ENCODE measurements around the gene EIF2B5. TPM values are rescaled to one million over a fixed set of nuclear protein-coding genes. Genes with fewer than 3 reads are reported as not detected.

The EIF2B5 gene
- total and polyA plus RNA-seq, 9 of the 15 experiments (the other 6 are each of a cell fraction or from before 2014, with no cell fraction given), result 19.1 to 92.4 (median 74.0) TPM

DNA sequence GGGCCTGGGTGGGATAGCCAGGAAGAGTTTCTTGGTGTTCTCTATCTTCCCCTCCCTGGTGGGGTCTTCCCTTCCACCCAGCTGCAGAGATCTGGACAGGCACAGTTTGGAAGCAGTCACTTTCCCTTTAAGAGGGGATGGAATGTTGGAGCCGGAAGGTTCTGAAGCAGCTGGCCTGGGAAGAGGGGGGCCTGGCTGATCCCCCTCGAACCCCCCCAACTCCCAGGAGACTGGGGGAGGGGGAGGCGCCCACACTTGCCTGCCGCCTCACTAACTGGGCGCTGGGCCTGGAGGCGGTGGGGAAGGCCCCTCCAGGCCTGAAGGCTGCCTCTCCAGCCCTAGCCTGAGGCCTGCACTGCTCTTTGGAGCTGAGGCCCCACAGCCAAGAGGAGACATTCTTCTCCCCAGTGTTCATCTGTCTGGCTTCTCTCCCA, 21.4 kb downstream of the EIF2B5 start (continued):
- TF ChIP-seq, protein P1, sequence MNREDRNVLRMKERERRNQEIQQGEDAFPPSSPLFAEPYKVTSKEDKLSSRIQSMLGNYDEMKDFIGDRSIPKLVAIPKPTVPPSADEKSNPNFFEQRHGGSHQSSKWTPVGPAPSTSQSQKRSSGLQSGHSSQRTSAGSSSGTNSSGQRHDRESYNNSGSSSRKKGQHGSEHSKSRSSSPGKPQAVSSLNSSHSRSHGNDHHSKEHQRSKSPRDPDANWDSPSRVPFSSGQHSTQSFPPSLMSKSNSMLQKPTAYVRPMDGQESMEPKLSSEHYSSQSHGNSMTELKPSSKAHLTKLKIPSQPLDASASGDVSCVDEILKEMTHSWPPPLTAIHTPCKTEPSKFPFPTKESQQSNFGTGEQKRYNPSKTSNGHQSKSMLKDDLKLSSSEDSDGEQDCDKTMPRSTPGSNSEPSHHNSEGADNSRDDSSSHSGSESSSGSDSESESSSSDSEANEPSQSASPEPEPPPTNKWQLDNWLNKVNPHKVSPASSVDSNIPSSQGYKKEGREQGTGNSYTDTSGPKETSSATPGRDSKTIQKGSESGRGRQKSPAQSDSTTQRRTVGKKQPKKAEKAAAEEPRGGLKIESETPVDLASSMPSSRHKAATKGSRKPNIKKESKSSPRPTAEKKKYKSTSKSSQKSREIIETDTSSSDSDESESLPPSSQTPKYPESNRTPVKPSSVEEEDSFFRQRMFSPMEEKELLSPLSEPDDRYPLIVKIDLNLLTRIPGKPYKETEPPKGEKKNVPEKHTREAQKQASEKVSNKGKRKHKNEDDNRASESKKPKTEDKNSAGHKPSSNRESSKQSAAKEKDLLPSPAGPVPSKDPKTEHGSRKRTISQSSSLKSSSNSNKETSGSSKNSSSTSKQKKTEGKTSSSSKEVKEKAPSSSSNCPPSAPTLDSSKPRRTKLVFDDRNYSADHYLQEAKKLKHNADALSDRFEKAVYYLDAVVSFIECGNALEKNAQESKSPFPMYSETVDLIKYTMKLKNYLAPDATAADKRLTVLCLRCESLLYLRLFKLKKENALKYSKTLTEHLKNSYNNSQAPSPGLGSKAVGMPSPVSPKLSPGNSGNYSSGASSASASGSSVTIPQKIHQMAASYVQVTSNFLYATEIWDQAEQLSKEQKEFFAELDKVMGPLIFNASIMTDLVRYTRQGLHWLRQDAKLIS (CRISPR knock-in tag; IDR thresholded peaks at IDR 0.05), result 0 out of 2 replicates have a peak, but pooled peaks have one; percentile 13
- no peak for TF ChIP-seq ELF4 (CRISPR knock-in tag; IDR thresholded peaks at IDR 0.05)
- TF ChIP-seq, protein P2, sequence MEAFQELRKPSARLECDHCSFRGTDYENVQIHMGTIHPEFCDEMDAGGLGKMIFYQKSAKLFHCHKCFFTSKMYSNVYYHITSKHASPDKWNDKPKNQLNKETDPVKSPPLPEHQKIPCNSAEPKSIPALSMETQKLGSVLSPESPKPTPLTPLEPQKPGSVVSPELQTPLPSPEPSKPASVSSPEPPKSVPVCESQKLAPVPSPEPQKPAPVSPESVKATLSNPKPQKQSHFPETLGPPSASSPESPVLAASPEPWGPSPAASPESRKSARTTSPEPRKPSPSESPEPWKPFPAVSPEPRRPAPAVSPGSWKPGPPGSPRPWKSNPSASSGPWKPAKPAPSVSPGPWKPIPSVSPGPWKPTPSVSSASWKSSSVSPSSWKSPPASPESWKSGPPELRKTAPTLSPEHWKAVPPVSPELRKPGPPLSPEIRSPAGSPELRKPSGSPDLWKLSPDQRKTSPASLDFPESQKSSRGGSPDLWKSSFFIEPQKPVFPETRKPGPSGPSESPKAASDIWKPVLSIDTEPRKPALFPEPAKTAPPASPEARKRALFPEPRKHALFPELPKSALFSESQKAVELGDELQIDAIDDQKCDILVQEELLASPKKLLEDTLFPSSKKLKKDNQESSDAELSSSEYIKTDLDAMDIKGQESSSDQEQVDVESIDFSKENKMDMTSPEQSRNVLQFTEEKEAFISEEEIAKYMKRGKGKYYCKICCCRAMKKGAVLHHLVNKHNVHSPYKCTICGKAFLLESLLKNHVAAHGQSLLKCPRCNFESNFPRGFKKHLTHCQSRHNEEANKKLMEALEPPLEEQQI (IDR thresholded peaks at IDR 0.05), result no peak
- TF ChIP-seq ESRRA (IDR thresholded peaks at IDR 0.05; ENCODE audit: borderline replicate concordance, low read depth), result no peak
- no peak for TF ChIP-seq CREB1 (IDR thresholded peaks at IDR 0.05)
- TF ChIP-seq CREB1 (CRISPR knock-in tag; IDR thresholded peaks at IDR 0.05), result no peak
- TF ChIP-seq SAP30 (IDR thresholded peaks at IDR 0.05; ENCODE audit: borderline replicate concordance, insufficient read depth, low read depth, low read length, poor library complexity, severe bottlenecking), result peak; percentile 33
- TF ChIP-seq TCF3 (CRISPR knock-in tag; IDR thresholded peaks at IDR 0.05), result no peak
- no peak for TF ChIP-seq HCFC1 (IDR thresholded peaks at IDR 0.05; ENCODE audit: low read depth, low read length)
- no peak for TF ChIP-seq ZNF311 (CRISPR knock-in tag; IDR thresholded peaks at IDR 0.05)
- TF ChIP-seq DDX20 (tag; IDR thresholded peaks at IDR 0.05; ENCODE audit: low read depth), result no peak
- no peak for TF ChIP-seq SMARCA5 (IDR thresholded peaks at IDR 0.05)
- TF ChIP-seq ZNF324 (CRISPR knock-in tag; IDR thresholded peaks at IDR 0.05), result no peak
- TF ChIP-seq, protein P3, sequence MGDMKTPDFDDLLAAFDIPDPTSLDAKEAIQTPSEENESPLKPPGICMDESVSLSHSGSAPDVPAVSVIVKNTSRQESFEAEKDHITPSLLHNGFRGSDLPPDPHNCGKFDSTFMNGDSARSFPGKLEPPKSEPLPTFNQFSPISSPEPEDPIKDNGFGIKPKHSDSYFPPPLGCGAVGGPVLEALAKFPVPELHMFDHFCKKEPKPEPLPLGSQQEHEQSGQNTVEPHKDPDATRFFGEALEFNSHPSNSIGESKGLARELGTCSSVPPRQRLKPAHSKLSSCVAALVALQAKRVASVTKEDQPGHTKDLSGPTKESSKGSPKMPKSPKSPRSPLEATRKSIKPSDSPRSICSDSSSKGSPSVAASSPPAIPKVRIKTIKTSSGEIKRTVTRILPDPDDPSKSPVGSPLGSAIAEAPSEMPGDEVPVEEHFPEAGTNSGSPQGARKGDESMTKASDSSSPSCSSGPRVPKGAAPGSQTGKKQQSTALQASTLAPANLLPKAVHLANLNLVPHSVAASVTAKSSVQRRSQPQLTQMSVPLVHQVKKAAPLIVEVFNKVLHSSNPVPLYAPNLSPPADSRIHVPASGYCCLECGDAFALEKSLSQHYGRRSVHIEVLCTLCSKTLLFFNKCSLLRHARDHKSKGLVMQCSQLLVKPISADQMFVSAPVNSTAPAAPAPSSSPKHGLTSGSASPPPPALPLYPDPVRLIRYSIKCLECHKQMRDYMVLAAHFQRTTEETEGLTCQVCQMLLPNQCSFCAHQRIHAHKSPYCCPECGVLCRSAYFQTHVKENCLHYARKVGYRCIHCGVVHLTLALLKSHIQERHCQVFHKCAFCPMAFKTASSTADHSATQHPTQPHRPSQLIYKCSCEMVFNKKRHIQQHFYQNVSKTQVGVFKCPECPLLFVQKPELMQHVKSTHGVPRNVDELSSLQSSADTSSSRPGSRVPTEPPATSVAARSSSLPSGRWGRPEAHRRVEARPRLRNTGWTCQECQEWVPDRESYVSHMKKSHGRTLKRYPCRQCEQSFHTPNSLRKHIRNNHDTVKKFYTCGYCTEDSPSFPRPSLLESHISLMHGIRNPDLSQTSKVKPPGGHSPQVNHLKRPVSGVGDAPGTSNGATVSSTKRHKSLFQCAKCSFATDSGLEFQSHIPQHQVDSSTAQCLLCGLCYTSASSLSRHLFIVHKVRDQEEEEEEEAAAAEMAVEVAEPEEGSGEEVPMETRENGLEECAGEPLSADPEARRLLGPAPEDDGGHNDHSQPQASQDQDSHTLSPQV (IDR thresholded peaks at IDR 0.05), result no peak
- TF ChIP-seq ETS2 (tag; IDR thresholded peaks at IDR 0.05; ENCODE audit: borderline replicate concordance, poor library complexity, severe bottlenecking), result no peak
- 0 out of 2 replicates have a peak, but pooled peaks have one; percentile 10 for TF ChIP-seq ZSCAN29 (IDR thresholded peaks at IDR 0.05)
- TF ChIP-seq, protein P4, sequence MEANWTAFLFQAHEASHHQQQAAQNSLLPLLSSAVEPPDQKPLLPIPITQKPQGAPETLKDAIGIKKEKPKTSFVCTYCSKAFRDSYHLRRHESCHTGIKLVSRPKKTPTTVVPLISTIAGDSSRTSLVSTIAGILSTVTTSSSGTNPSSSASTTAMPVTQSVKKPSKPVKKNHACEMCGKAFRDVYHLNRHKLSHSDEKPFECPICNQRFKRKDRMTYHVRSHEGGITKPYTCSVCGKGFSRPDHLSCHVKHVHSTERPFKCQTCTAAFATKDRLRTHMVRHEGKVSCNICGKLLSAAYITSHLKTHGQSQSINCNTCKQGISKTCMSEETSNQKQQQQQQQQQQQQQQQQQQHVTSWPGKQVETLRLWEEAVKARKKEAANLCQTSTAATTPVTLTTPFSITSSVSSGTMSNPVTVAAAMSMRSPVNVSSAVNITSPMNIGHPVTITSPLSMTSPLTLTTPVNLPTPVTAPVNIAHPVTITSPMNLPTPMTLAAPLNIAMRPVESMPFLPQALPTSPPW (CRISPR knock-in tag; IDR thresholded peaks at IDR 0.05), result peak; percentile 68
